CD4-positive, alpha-beta T cell treated with Interleukin-15 for 1 hour (primary cell): ENCODE measurements around the gene CCBE1.
"Not testable (repeated sequence)": the region's sequence is repeated elsewhere in the genome, so short reads cannot be mapped to it uniquely, and the experiment has no call there.

ENCODE experiments used
- DNase-seq: peaks from one replicate; pipeline ENCODE4 v3.0.0-alpha.2; 2020

CCBE1 gene

DNA sequence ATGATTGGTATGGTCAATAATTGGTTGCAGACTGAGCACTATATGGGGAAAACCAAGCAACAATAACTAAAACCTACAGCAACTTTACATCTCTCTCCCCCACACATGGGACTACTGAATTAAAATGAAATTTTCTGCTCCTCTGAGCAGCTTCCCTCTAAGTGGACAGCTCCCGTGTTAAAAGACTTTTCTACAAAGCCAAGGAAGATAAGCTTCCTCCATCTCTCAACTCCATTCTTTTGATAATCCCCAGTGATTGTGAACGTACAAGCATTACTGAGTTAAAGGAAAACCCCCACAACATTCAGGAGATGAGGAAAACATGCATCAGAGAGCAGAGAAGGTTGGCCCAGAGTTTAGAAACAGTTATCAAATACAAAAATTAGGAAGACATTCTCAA, 21.9 kb downstream of the CCBE1 start:
- no peak for DNase-seq

DNA sequence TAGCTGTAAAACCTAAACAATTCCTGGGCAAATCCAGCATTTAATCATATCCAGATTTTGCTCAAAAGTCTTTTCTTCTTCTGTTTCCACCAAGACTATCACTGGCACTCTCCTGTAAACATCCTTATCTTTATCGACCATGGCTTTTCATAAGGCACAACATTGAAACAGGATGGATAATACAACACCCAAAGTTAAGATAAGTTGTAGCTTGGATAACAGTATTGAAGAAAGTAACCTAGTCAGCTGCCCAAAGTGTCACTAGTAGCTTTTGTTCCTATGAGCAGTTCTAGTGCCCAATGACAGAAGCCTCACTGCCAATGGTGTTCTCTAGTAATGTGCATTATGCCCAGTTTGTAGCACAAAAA, 22.3 kb downstream of the CCBE1 start:
- no peak for DNase-seq

DNA sequence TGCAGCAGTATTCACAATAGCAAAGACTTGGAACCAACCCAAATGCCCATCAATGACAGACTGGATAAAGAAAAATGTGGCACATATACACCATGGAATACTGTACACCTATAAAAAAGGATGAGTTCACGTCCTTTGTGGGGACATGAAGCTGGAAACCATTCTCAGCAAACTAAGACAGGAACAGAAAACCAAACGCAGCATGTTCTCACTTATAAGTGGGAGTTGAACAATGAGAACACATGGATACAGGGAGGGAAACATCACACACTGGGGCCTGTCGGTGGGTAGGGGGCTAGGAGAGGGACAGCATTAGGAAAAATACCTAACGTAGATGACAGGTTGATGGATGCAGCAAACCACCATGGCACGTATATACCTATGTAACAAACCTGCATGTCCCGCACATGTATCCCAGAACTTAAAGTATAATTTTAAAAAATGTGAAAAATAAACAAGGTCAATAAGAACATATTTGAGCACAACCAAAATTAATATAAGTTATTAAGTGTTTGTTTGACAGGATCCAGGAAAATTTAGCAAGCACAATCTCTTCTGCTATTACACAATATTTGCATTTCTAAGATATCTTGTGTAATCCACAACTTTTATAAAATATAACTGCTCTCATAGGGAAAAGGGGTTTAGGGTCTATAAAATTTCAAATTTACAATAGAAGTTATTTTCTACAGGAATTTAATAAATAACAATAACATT, 22.9 kb downstream of the CCBE1 start:
- DNase-seq: no peak

DNA sequence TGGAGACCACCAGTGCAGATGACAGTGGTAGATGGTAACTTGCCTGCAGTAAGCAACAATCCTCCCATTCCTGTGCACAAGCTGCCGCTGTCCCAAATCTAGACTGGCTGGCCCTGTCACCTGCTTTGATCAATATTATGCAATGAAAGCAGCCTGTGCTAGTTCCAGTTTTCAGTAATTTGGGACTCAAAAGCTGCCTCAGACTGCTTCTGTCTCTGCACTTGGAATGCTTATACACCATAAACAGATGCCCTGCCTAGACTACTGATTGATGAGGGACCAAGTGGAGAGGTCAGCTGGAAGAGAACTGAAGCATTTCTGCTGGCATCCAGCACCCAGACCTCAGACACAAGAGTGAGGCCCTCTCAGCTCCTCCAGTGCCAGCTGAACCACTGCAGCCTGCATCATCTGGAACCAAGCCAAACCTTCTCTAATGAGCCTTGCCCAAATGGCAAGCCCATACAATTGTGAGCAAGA, 24.9 kb downstream of the CCBE1 start:
- DNase-seq: no peak

DNA sequence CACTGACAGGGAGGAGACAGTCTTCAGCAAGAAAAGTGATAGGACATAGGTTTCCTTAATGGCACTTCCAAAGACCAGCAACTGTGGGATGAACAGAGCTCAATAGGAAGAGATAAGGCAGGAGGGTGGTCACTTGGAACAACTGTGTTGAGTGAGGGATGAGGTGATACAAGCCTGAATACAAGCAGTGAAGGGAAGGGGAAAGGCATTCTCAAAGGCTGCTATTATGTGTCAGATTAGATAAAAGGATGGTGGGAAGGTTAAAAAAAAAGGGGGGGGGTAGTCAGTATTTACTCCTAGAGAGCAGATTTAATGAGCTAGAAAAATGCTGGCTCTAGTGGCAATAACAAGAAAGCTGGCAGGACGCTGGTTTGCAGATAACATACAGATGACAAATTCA, 25.7 kb downstream of the CCBE1 start:
- DNase-seq: no peak

DNA sequence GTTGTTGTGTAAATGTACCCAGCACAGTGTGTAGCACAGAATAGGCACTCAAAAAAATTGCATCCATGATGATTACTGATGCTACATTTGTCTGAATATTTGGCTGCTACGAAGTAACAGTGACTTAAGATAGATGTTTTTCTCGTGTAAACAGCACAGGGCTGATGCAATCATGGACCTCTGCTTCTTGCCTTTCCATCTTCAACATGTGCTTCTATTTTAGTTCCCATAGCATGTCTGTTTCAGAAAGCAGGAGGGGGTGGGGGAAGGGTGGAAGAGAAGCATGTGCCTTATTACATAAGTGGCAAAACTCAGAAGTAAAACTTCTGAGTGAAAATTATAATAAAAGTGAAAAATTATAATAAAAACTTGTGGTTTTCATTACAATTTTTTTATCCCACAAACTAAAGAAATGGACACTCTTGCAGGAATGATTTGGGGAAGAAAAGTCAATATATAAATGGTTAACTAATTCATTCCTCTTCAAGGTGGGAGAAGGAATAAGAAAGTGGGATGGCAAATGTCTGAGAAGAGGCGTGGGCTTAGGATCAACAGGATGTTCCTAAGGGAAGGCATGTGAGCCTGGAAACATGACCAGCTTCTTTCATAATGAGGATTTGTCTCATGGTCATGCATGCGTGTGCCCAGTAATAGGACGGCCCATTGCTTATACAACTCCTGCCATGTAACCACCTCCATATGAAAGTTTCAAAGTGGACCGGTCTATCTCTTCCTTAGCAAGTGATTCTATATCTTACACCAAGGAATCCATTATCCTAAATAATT, 27.2 kb downstream of the CCBE1 start:
- no peak for DNase-seq

DNA sequence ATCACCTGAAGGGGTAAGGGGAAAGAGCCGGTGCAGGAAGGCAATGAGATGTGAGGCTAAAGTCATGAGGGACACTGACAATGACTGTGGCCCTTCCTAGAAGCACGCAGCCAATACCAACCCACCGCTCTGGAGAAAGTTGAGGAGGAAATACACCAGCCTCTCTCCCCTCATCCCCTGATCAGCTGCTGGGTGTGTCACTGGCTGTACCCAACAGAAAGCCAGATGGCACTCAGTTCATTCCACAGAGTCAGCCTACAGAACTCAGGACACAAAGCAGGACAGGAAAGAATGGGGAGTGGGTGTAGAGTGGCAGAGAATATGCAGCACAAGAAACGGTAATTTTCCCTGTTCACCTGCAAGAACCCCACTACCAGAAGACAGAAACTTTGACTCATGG, 29.7 kb downstream of the CCBE1 start:
- DNase-seq: no peak

DNA sequence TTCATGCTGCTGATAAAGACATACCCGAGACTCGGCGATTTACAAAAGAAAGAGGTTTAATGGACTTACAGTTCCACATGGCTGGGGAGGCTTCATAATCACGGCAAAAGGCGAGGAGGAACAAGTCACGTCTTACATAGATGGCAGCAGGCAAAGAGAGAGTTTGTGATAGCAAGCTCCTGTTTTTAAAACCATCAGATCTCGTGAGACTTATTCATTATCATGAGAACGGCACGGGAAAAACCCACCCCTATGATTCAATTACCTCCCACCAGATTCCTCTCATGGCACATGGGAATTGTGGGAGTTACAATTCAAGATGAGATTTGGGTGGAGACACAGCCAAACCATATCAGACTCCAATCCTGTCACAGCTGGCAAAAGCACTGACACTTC, 31.2 kb downstream of the CCBE1 start:
- DNase-seq: not testable (repeated sequence)

DNA sequence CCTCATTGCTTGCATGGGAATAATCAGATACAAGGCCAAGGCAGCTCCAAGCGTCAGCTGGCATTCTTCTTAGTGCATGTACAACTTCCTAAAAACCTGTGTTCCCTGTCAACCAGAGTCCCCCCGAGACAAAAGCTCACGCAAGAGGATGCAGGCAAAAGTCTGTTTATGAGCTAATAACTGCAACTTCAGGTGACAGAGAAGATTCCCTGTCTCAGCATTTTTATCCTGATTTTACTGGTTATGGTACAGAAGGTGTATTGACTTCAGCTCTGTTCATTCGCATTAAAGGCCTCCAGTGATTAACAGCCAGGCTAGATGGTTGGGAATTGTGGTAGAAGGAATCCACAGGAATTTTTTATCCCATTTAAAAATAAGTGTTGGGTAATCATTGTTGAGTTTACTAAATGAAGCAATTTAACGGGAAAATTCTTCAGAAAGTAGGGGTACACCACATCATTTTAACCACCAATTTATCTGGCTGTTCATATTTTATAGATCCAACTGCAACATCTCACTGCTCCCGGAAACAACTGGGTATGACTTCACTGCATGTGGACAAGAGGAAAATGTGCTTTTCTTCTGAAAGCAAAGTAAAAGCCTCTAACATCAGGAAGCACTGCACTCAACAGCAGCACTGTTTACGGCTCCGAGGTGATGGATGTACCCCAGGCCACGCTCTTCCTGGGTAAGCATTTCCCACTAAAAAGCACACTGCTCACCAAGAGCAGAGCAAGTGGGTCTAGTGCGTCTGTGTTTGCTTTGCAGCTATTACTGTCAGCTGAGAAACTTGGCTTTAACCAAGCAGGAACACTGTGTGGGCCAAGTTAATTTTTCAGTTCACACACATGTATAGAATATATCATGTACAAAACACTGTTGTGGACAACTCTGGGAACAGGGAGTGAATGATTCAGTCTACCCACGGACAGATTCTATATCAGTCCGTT, 31.9 kb downstream of the CCBE1 start:
- no peak for DNase-seq

DNA sequence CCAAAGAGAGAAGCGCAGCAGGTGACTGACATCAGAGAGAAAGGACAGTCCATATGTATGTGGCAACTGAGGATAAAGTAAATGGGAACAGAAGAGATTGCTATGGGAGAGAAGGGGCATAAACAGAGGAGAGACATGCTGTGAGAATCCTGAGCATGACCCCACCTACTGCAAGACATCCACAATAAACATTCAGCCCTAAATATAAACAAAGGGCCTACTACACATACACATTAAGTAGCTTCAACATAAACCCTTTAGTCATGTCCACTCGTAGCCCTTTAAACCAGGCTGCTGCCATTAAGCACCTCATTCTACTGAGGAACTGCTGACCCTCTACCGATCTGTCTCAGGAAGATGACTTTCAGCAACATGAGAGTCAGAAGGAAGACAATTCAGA, 32.9 kb downstream of the CCBE1 start:
- DNase-seq: no peak

DNA sequence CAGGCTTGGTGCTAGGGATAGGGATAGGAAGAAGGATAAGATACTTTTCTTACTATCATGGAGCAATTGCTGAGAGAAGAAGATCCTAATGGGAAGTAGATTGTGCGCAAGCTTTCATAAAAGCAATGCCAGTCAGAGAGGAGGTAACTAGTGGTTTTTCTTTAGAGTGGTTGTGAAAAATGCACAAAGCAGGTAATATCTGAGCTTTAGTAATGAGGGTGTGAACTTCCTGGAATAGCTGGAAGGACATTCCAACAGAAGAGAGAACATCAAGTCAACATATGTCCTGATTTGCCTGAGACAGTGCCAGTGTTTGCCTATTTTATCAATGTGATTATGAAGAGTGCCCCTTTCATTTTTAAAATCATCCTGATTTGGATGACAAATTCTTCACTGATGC, 34.1 kb downstream of the CCBE1 start:
- no peak for DNase-seq

DNA sequence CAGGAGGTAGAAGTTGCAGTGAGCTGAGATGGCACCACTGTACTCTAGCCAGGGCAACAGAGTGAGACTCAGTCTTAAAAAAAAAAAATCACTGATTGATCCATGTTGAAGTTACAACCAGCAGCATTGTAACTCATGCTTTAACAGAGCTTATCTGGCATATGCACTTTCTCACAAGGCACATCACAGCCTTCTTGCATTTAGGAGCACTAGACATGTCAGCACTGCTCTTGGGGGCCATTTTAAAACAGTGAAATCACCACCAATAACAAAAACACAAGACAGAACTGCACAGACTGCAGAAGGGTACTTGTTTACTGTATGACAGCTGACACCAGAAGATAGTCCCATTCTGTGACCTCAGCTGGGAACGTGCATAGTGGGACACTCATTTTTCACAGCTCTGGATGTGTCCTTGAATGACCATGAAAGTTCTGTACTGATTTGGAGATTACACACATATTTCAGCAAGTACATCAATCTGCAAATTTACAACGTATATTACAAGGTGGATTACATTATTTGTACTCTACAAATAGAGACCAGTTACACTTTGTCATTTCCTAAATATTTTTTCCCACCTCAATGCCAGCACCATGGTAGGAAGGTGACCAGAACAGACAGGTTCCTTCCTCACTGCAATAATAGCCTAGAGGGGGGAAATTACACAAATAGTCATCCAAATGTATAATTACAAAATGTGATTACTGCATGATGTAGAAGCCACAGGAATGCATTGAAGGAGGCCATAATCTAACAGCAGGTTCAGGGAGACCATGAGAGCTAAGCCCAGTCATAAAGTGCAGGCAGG, 35.1 kb downstream of the CCBE1 start:
- no peak for DNase-seq

DNA sequence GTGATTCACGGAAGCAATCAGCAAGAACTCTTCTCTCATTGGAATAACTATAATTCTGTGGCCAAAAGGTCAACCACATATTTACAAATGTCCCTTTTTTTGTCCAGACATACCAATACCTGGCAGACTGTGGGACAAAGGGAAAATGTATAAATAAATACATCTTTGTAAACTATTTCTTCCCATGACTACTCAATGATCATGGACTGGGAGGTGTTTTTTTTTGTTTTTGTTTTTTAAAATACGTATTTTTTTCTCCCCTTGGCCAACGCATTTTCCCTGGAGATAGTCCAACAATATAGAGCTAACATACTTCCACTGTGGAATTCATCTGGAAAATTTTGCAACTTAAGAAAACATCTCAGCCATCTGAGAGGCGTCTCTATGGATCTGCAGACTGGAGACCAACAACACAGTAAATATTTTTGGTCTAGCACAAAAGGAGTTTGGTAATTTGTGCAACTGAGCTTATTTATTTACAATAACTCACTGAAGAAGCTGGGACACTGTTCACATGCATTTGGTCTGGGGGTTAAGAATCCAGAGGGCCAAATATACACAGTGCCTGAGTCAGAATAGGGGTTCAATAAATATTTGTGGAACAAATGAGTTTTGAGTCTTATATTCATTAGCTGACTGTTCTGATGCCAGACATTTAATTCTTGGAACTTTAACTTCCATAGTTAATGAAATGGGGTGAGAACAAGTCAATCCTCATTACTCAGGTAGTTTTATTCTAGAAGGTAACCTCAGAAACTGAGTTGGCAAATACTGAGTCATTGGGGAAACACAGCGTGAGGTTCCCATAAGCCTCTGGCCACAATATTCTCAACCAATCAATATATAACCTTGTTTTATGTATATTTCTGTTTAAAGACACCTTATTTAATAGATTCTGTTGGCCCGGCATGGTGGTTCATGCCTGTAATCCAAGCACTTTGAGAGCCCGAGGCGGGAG, 36.2 kb downstream of the CCBE1 start:
- DNase-seq: no peak

DNA sequence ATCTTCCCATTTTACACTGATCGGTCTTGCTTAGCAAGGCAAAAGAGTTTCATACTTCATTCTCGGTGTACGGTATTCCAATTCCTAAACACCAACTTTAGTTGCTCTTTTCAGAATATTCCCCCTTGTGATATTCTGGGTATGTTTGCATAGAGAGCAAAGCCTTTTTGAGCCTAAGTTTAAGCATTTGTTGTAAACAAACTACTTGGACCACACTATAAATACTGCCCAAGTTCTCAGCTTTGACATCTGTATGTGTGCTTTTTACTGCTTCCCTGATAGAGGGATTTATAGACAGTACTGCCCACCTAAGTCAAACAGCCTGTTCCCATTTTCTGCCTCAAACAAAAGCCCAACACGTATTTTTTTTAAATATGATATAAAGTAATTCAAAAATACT, 36.9 kb downstream of the CCBE1 start:
- DNase-seq: no peak

DNA sequence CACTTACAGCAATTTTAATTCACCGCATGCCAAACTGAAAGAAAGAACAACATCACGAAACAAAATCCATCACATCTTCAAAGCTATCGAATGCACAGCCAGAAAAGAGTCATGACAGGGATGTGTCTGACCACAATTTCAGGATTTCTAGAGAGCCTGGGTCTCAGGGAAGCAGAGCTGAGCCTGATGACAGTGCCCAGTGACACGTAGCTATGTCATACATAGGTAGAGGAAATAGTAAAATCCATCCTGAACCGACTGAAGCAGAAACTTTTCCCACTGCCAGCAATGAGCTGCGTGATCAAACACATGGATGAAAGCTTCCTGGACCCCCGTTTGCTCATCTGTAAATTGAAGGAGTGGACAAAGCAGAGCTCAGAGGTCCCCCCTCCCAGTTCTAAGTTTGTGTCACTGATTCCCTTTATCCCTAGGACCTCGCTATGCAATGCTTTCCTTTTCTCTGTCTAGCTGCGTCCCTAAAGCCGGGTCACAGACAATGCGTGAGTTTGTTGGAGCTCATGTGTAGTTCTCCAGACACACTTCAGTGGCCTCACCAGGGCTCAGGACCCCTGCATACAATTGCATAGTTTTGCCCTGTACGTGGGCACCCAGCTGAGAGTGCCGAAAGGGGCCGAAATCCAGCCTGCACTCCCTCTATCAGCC, 37.6 kb downstream of the CCBE1 start:
- DNase-seq: no peak

DNA sequence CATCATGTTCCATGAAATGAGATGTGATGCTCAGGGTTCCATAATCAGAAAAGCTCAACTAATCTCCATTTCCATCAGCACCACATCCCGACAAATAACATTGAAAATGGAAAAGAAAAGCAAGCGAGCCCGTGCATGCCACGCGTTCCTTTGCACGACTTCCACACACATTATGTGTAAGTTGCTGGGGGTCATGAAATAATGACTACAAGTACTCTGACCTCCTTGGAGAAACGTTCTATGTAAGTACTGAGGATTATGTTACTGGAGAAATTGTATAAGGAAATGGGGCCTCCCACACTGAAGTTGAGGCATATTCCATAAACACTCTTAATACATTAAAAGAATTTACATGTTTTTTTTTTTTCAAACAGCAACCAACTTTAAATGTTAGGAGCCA, 38.3 kb downstream of the CCBE1 start:
- DNase-seq: no peak

DNA sequence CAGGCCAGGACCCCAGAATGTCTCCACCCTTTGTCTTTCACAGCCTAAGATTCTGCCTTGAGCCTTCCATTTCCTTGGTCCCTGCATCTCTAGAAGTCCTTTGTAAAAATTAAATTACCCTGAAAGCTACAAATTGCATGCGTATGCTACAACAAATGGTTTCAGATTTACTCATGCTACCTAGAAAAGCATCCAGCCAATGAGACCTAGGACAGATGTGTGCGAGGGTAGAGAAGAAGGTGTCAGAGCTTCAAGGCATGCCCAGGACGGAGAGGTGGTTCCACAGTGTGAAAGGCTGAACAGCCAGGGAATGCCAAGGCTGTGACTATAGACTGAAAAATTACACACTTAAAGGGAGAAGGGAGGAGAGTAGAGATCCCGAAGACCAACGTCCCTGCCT, 40.2 kb downstream of the CCBE1 start:
- DNase-seq: no peak

DNA sequence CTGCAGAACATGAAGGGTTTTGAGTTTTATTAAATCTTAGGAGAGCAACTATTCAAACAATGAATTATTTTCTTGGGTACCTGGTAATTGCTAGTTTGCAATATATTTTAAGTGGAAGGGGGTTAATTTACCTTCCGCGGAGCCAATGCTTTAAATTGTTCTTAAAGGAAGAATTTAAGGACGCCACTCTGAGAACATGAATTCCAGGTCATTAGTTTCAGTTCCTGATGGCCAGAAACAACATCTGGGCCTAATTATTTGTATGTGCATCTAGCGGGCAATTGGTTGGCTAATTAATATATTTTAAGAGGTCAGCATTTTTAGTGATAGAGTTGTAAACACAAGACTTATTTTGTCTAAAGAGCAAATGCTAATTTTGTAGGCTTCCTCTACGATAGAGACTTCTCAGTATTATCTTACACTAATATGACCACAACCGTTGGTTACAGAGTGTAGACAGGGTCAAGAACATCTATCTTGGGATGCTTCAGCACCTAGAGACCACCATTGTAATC, 40.8 kb downstream of the CCBE1 start:
- no peak for DNase-seq

DNA sequence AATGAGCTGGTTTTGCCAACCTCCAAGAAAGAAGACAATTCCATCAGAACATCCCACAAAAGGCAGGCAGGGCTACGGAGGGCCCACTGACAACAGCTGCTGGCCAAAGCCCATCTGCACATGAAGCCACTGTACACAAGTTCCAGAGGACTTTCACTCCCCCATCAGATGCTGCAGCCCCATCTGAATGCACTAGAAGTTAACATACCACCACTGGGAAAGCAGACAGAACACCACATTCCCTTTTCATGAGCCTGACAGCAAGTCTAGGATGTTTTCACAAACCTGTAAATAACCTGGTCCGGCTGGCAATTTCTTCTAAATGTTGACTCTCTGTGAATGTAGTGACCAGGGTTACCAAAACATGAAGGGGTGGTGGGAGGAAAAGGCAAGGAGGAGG, 41.5 kb downstream of the CCBE1 start:
- no peak for DNase-seq

DNA sequence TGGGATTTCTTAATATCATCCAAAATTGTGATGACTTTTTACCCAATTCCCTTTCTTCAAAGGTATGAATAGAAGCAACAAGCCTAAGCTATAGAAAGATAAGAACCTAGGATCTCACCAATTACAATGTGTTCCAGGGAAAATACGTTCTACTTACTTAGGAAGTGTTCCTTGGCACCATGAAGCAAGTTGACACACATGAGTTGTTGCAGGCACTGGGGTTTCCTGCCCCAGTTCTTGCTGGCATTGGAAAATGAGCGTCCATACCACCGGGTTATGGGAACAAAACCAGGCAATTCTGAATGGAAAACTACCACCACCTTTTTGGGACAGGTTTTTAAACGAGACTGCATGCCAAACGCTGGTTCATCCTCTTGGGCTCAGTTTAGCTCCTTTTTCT, 46.2 kb downstream of the CCBE1 start:
- no peak for DNase-seq
